HEK293T (cell line): ENCODE data around the gene F13B.
"Not testable (repeated sequence)": the region's sequence is repeated elsewhere in the genome, so short reads cannot be mapped to it uniquely, and the experiment has no call there.

ENCODE experiments used
- CTCF ChIA-PET: fragments of 350-600 bp; formaldehyde crosslinking; extraction: SDS; loops from one replicate; lab custom pipeline; 2021; ENCODE audit warnings: antibody characterized with exemption, inconsistent platforms; lab: Yijun Ruan, JAX
- POLR2A ChIA-PET: fragments of 350-600 bp; formaldehyde crosslinking; extraction: SDS; loops from one replicate; lab custom pipeline; 2020; ENCODE audit warnings: antibody characterized with exemption, inconsistent platforms; lab: Yijun Ruan, JAX
- DNase-seq: peaks from one replicate; pipeline ENCODE4 v3.0.0; 2012; ENCODE audit warnings: mixed read lengths; ENCODE audit errors: extremely low spot score
- ARNT ChIP-seq: fragments of 450-650 bp; IDR thresholded peaks from 2 replicates; pipeline ENCODE4 v1.6.1; 2017; ENCODE audit warnings: mild to moderate bottlenecking
- BHLHE40 ChIP-seq: fragments of 450-650 bp; IDR thresholded peaks from 2 replicates; pipeline ENCODE4 v1.6.1; 2016; ENCODE audit warnings: mild to moderate bottlenecking, moderate library complexity, borderline replicate concordance
- CTBP1 ChIP-seq: fragments of 450-650 bp; IDR thresholded peaks from 2 replicates; pipeline ENCODE4 v1.6.1; 2016; ENCODE audit warnings: borderline replicate concordance
- ELF4 ChIP-seq: fragments of 450-650 bp; IDR thresholded peaks from 2 replicates; pipeline ENCODE4 v1.6.1; 2017; ENCODE audit warnings: antibody characterized with exemption
- FOXA1 ChIP-seq: fragments of 450-650 bp; IDR thresholded peaks from 2 replicates; pipeline ENCODE4 v1.6.1; 2016; ENCODE audit warnings: mild to moderate bottlenecking
- FOXK2 ChIP-seq: fragments of 450-650 bp; IDR thresholded peaks from 2 replicates; pipeline ENCODE4 v1.6.1; 2016; ENCODE audit warnings: mild to moderate bottlenecking
- FOXM1 ChIP-seq: fragments of 450-650 bp; IDR thresholded peaks from 2 replicates; pipeline ENCODE4 v1.6.1; 2017; ENCODE audit warnings: mild to moderate bottlenecking, borderline replicate concordance
- HDGF ChIP-seq: fragments of 450-650 bp; IDR thresholded peaks from 2 replicates; pipeline ENCODE4 v1.6.1; 2017; ENCODE audit warnings: antibody characterized with exemption, borderline replicate concordance
- L3MBTL2 ChIP-seq: fragments of 450-650 bp; conservative IDR thresholded peaks from 2 replicates; pipeline ENCODE4 v1.6.1; 2016; ENCODE audit warnings: mild to moderate bottlenecking
- LEF1 ChIP-seq: fragments of 450-650 bp; IDR thresholded peaks from 2 replicates; pipeline ENCODE4 v1.6.1; 2017; ENCODE audit warnings: mild to moderate bottlenecking, borderline replicate concordance
- NFRKB ChIP-seq: fragments of 450-650 bp; IDR thresholded peaks from 2 replicates; pipeline ENCODE4 v1.6.1; 2016; ENCODE audit warnings: mild to moderate bottlenecking, moderate library complexity
- PKNOX1 ChIP-seq: fragments of 450-650 bp; IDR thresholded peaks from 2 replicates; pipeline ENCODE4 v1.6.1; 2016
- SP1 ChIP-seq: fragments of 450-650 bp; IDR thresholded peaks from 2 replicates; pipeline ENCODE4 v1.6.1; 2017
- SUZ12 ChIP-seq: fragments of 450-650 bp; IDR thresholded peaks from 2 replicates; pipeline ENCODE4 v1.6.1; 2016; ENCODE audit warnings: mild to moderate bottlenecking
- TARDBP ChIP-seq: fragments of 450-650 bp; IDR thresholded peaks from 2 replicates; pipeline ENCODE4 v1.6.1; 2016
- ZNF384 ChIP-seq: fragments of 450-650 bp; IDR thresholded peaks from 2 replicates; pipeline ENCODE4 v1.6.1; 2016

The F13B gene

GRCh38 chr1:197062692-197063091, 4.4 kb downstream of the F13B start:
- ChIA-PET POLR2A (no interaction called here), CTCF (no interaction called here)
- DNase-seq = no peak
- TF ChIP-seq ELF4 (no peak), LEF1 (no peak)

DNA sequence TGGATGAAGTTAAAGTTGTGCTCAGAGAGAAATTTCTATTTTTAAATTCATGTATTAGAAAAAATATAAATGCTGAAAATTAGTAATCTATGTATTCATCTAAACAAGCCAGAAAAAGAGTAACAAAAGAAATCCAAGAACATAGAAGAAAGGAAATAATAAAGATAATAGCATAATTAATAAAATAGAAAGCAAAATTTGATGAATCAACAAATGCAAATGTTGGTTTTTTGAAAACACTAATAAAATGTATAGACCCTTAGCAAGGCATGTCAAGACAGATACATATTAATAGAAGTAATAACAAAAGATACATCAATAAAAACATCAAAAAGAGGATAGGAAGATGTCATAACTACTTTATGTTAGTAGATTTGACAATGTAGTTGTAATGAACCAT, 18.0 kb downstream of the F13B start:
- ChIA-PET CTCF (no interaction called here), POLR2A (no interaction called here)
- no peak for DNase-seq
- TF ChIP-seq NFRKB (no peak), LEF1 (no peak), ZNF384 (no peak)

DNA sequence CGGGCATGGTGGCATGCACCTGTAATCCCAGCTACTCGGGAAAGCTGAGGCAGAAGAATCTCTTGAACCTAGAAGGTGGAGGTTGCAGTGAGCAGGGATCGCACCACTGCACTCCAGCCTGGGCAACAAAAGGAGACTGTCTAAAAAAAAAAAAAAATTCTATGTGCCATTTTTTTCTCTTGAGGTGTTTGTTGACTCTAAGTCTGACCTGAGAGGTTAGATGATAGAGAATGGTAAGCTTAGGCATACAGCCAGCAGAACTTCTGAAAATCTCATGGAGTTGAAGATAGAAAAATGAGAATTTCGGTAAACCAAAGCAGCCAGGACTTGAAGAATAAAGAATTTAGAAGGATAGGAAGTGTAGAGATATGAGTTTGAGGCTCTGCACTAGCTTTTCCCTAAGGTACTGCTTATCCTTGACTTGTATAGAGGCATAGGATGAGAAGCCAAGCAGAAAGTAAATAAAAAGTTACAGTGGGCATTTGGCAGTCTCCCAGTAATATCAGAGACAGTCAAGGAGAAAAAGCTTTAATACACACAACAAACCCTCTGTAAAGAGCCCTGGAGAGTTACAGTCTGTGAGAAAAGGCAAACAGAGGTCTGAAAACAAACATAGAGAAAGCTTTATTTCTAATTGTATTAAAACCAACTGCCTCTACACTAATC, 24.3 kb downstream of the F13B start:
- no peak for DNase-seq
- ChIA-PET CTCF (no interaction called here), POLR2A (no interaction called here)
- TF ChIP-seq ARNT = no peak
- no peak for TF ChIP-seq LEF1
- TF ChIP-seq FOXK2 = no peak
- no peak for TF ChIP-seq CTBP1
- no peak for TF ChIP-seq FOXA1
- no peak for TF ChIP-seq L3MBTL2
- TF ChIP-seq TARDBP = no peak

DNA sequence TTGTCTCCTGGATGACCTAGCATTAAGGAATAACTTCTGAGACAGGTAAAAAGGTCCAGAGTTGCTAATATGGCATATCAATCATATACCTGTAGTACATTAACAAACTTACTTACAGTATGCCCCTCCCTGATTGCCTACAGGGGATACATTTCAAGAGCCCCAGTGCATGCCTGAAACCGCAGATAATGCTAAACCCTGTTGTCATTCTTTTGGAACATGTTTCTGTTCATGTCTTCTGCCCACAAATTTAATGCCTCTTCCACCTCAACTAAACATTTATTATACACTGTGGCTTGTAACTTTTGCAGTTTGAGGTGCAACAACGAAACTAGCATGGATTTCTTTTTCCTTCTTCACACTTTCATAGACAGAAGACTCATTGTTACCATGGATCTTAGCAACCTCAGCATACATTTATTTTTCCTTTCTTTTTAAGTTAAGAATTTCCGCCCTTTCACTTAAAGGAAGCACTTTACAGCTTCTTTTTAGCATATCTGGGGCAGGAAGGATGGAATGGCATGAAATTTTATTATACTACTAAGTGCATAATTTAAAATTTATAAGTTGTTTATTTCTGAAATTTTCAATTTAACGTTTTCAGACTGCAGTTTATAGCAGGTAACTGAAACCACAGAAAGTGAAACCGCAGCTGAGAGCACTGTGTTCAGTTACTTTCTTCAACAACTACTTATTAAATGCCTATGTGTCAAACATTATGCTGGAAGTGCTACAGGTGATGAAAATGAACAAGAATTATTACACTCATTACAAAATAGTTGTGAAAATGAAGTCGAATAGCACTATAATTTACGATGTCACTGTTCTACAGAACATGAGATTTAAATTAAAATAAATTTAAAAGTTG, 25.3 kb downstream of the F13B start:
- CTCF ChIA-PET = no interaction called here
- POLR2A ChIA-PET = no interaction called here
- DNase-seq = no peak
- no peak for TF ChIP-seq CTBP1
- no peak for TF ChIP-seq LEF1
- no peak for TF ChIP-seq SUZ12
- TF ChIP-seq FOXK2 = no peak
- TF ChIP-seq L3MBTL2 = no peak
- TF ChIP-seq BHLHE40 = no peak
- no peak for TF ChIP-seq SP1
- TF ChIP-seq TARDBP = no peak
- TF ChIP-seq FOXA1 = no peak

GRCh38 chr1:197036861-197037260, 30.2 kb downstream of the F13B start:
- DNase-seq = no peak
- CTCF ChIA-PET = interaction anchor here (0.6 kb wide), 1 partner anchor 1123 kb away, joined by 3 read pairs; no protein-coding TSS in a partner anchor
- POLR2A ChIA-PET = no interaction called here
- TF ChIP-seq CTBP1 (no peak), ARNT (no peak), FOXM1 (no peak), ZNF384 (no peak), BHLHE40 (no peak), FOXK2 (no peak), FOXA1 (no peak), NFRKB (no peak), HDGF (no peak), SP1 (no peak)

DNA sequence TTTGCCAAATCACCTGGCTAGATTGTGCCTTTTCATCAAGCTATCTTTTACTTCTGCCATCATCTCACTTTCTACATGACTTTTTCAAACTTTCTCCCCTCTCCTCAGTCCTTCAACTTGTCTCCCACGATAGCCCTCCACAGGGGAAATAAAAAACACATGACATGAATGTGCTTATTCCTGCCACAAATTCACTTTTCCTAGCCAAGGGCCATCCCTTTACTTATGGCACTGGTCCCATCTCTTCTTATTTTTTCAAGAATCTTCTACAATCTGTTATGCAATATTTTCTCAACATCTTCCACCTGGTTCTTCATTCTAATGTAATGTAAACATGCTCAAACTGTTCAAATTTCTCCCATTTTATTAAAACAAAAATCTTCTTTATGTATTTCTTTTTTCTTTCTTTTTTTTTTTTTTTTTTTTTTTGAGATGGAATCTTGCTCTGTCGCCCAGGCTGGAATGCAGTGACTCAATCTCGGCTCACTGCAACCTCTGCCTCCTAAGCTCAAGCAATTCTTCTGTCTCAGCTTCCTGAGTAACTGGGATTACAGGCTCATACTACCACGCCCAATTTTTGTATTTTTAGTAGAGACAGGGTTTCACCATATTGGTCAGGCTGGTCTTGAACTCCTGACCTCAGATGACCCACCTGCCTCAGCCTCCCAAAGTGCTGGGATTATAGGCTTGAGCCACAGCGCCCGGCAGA, 32.3 kb downstream of the F13B start:
- POLR2A ChIA-PET, DNase-seq, CTCF ChIA-PET: not testable (repeated sequence)

GRCh38 chr1:197029749-197030148, 37.3 kb downstream of the F13B start:
- no peak for TF ChIP-seq CTBP1
- no peak for TF ChIP-seq SP1
- no peak for TF ChIP-seq BHLHE40
- TF ChIP-seq FOXK2 = no peak
- TF ChIP-seq L3MBTL2 = no peak
- TF ChIP-seq ELF4 = no peak
- TF ChIP-seq SUZ12 = no peak
- no peak for TF ChIP-seq TARDBP
- no peak for TF ChIP-seq FOXM1
- TF ChIP-seq FOXA1 = no peak
- no peak for TF ChIP-seq NFRKB
- no peak for TF ChIP-seq ARNT
- no peak for TF ChIP-seq HDGF
- TF ChIP-seq ZNF384 = no peak
- TF ChIP-seq PKNOX1 = no peak
- TF ChIP-seq LEF1 = no peak
- DNase-seq = no peak
- POLR2A ChIA-PET = no interaction called here
- CTCF ChIA-PET = no interaction called here

- POLR2A ChIA-PET = no interaction called here
- no peak for DNase-seq
- TF ChIP-seq ELF4 (no peak), L3MBTL2 (no peak), SUZ12 (no peak), TARDBP (no peak), ARNT (no peak), CTBP1 (no peak), SP1 (no peak), NFRKB (no peak), ZNF384 (no peak), HDGF (no peak), FOXA1 (no peak), LEF1 (no peak), FOXK2 (no peak), PKNOX1 (no peak)
- CTCF ChIA-PET = no interaction called here
These were observed 39.7 kb downstream of the F13B start for GRCh38 chr1:197027359-197027758.
